ENCODE data around the gene EMID1. TPM values are rescaled to one million over a fixed set of nuclear protein-coding genes. Genes with fewer than 3 reads are reported as not detected.
A peak's percentile ranks its signal among the peaks of the same experiment; 100 is the strongest.

Gene EMID1
- total RNA-seq, 2 experiments from 2014 or later, result not detected

- POLR2A ChIA-PET, result no interaction called here
- DNase-seq, result no peak
- intact Hi-C loops (cut with DNase I, micrococcal nuclease), result loop anchor here in 1 of 2 experiments (5.0 to 10.0 kb wide), 4 partner anchors 122 to 1341 kb away; partner anchors contain the start of genes AP1B1, THOC5 and ZNRF3
Observed at GRCh38 chr22:29265305-29265704, 59.6 kb downstream of the EMID1 start.

GRCh38 chr22:29265929-29266328, 60.2 kb downstream of the EMID1 start:
- ChIA-PET POLR2A (no interaction called here), CTCF (no interaction called here)
- Mint-ChIP-seq H3K4me3 (peak overlapping the region; percentile 95), H3K36me3 (ENCODE audit: low read depth) (peaks cover 35% of the 10 kb centered on the region), H3K4me1 (ENCODE audit: low read depth) (peaks cover 44% of the 10 kb centered on the region), H3K9me3 (no peaks in the 10 kb centered on the region), H3K27me3 (no peaks in the 10 kb centered on the region), H3K27ac (peak overlapping the region; percentile 98)
- H3K27me3 ChIP-seq (ENCODE audit: control insufficient read depth in 1 of 2, insufficient read depth in 2 of 2, low read length in 2 of 2), result no peaks in the 10 kb centered on the region
- H3K36me3 ChIP-seq (ENCODE audit: insufficient read depth, low read length), result peaks cover 15% of the 10 kb centered on the region
- H3K27ac ChIP-seq (ENCODE audit: low read depth in 1 of 2, low read length in 2 of 2), result no peak overlapping the region
- intact Hi-C loops (cut with DNase I, micrococcal nuclease), result loop anchor here in 1 of 2 experiments (2.0 to 10.0 kb wide), 5 partner anchors 121 to 1341 kb away; partner anchors contain the start of genes AP1B1, MTFP1, THOC5 and ZNRF3
- peaks cover 37% of the 10 kb centered on the region for H3K4me1 ChIP-seq (ENCODE audit: insufficient read depth, low read length)
- no peak for DNase-seq
- TF ChIP-seq CTCF (IDR thresholded peaks at IDR 0.05), result no peak
- no peaks in the 10 kb centered on the region for H3K9me3 ChIP-seq (ENCODE audit: control insufficient read depth in 1 of 2, insufficient read depth in 1 of 2, low read length in 2 of 2)
- no peak for ATAC-seq (ENCODE audit: poor library complexity)
- no peak overlapping the region for H3K4me3 ChIP-seq (ENCODE audit: low read length)

More at GRCh38 chr22:29265305-29265704, 59.6 kb downstream of the EMID1 start:
- Mint-ChIP-seq H3K4me1 (ENCODE audit: low read depth) (peaks cover 37% of the 10 kb centered on the region), H3K36me3 (ENCODE audit: low read depth) (peaks cover 29% of the 10 kb centered on the region), H3K9me3 (no peaks in the 10 kb centered on the region), H3K4me3 (no peak overlapping the region), H3K27me3 (no peaks in the 10 kb centered on the region), H3K27ac (no peak overlapping the region)
- Histone ChIP-seq H3K9me3 (ENCODE audit: control insufficient read depth in 1 of 2, insufficient read depth in 1 of 2, low read length in 2 of 2) (no peaks in the 10 kb centered on the region), H3K27me3 (ENCODE audit: control insufficient read depth in 1 of 2, insufficient read depth in 2 of 2, low read length in 2 of 2) (no peaks in the 10 kb centered on the region), H3K36me3 (ENCODE audit: insufficient read depth, low read length) (peaks cover 9% of the 10 kb centered on the region), H3K4me1 (ENCODE audit: insufficient read depth, low read length) (peaks cover 32% of the 10 kb centered on the region), H3K27ac (ENCODE audit: low read depth in 1 of 2, low read length in 2 of 2) (no peak overlapping the region), H3K4me3 (ENCODE audit: low read length) (no peak overlapping the region)
- CTCF ChIA-PET, result no interaction called here
- ATAC-seq (ENCODE audit: poor library complexity), result no peak
- no peak for TF ChIP-seq CTCF (IDR thresholded peaks at IDR 0.05)

- Mint-ChIP-seq H3K27me3 (no peaks in the 10 kb centered on the region), H3K9me3 (no peaks in the 10 kb centered on the region), H3K4me1 (ENCODE audit: low read depth) (peaks cover 52% of the 10 kb centered on the region), H3K4me3 (peak overlapping the region; percentile 95), H3K36me3 (ENCODE audit: low read depth) (peaks cover 42% of the 10 kb centered on the region), H3K27ac (peak overlapping the region; percentile 98)
- Histone ChIP-seq H3K9me3 (ENCODE audit: control insufficient read depth in 1 of 2, insufficient read depth in 1 of 2, low read length in 2 of 2) (no peaks in the 10 kb centered on the region), H3K4me1 (ENCODE audit: insufficient read depth, low read length) (peaks cover 43% of the 10 kb centered on the region), H3K4me3 (ENCODE audit: low read length) (peak overlapping the region; percentile 98), H3K27ac (ENCODE audit: low read depth in 1 of 2, low read length in 2 of 2) (no peak overlapping the region), H3K36me3 (ENCODE audit: insufficient read depth, low read length) (peaks cover 19% of the 10 kb centered on the region), H3K27me3 (ENCODE audit: control insufficient read depth in 1 of 2, insufficient read depth in 2 of 2, low read length in 2 of 2) (no peaks in the 10 kb centered on the region)
- intact Hi-C loops (cut with DNase I, micrococcal nuclease), result loop anchor here in 1 of 2 experiments (2.0 to 10.0 kb wide), 5 partner anchors 120 to 1342 kb away; partner anchors contain the start of genes AP1B1, MTFP1, THOC5 and ZNRF3
- ChIA-PET CTCF (no interaction called here), POLR2A (interaction anchor here (1.1 to 2.0 kb wide), 4 partner anchors 11 to 467 kb away, joined by 3 to 7 read pairs (median 4); partner anchors contain the start of gene XBP1)
- no peak for ATAC-seq (ENCODE audit: poor library complexity)
- no peak for TF ChIP-seq CTCF (IDR thresholded peaks at IDR 0.05)
- peak in 1 of 14 experiments; percentile 15 for DNase-seq
Observed at GRCh38 chr22:29266564-29267461, 61.1 kb downstream of the EMID1 start.

Data from CD4-positive, alpha-beta T cell (primary cell).